ENCODE data around the gene NNMT. TPM values are rescaled to one million over a fixed set of nuclear protein-coding genes. Genes with fewer than 3 reads are reported as not detected.

NNMT gene
- total RNA-seq, 2 experiments from 2014 or later: not detected

GRCh38 chr11:114262681-114263512, 33.3 kb upstream of the NNMT start:
- Histone ChIP-seq H4K20me1 (ENCODE audit: insufficient read depth, low read length) (no peaks in the 10 kb centered on the region), H3K9me3 (ENCODE audit: low read length) (no peaks in the 10 kb centered on the region), H3K4me1 (ENCODE audit: insufficient read depth, low read length, poor library complexity, severe bottlenecking) (peaks cover 10% of the 10 kb centered on the region), H3K36me3 (ENCODE audit: insufficient read depth, low read length) (no peaks in the 10 kb centered on the region), H3K27ac (ENCODE audit: low read depth, low read length, poor library complexity, severe bottlenecking) (no peak overlapping the region), H3K4me2 (ENCODE audit: low read length) (no peak overlapping the region), H3K9me2 (ENCODE audit: insufficient read depth, low read length) (no peaks in the 10 kb centered on the region), H3K79me2 (ENCODE audit: insufficient read depth, low read depth, low read length) (no peaks in the 10 kb centered on the region), H2AFZ (ENCODE audit: low read length) (no peak overlapping the region), H3K4me3 (ENCODE audit: low read depth, low read length, poor library complexity, severe bottlenecking) (no peak overlapping the region)
- intact Hi-C loops (cut with micrococcal nuclease; ENCODE audit: unreplicated experiment): loop anchor here (2.0 to 5.0 kb wide), 3 partner anchors 81 to 958 kb away; no protein-coding TSS in a partner anchor
- DNase-seq (ENCODE audit: low spot score): peak; percentile 50
- BruUV-seq (replicated peaks): no TSS peak
- ChIA-PET POLR2A (interaction anchor here (0.6 to 1.7 kb wide), 5 partner anchors 9 to 267 kb away, joined by 3 to 5 read pairs (median 4); no protein-coding TSS in a partner anchor), CTCF (ENCODE audit: unreplicated experiment) (no interaction called here)
- TF ChIP-seq EZH2phosphoT487 (IDR thresholded peaks at IDR 0.05; ENCODE audit: borderline replicate concordance, low read depth, low read length) (no peak), CTCF (conservative IDR thresholded peaks at IDR 0.05; ENCODE audit: low read length) (peak; percentile 75)

GRCh38 chr11:114263513-114264170, 32.6 kb upstream of the NNMT start:
- H3K4me3 ChIP-seq (ENCODE audit: low read depth, low read length, poor library complexity, severe bottlenecking): no peak overlapping the region
- no TSS peak for BruUV-seq (replicated peaks)
- TF ChIP-seq CTCF (conservative IDR thresholded peaks at IDR 0.05; ENCODE audit: low read length) (no peak), EZH2phosphoT487 (IDR thresholded peaks at IDR 0.05; ENCODE audit: borderline replicate concordance, low read depth, low read length) (no peak)
- ChIA-PET POLR2A (interaction anchor here (0.6 to 1.7 kb wide), 6 partner anchors 8 to 268 kb away, joined by 3 to 5 read pairs (median 4); no protein-coding TSS in a partner anchor), CTCF (ENCODE audit: unreplicated experiment) (no interaction called here)
- DNase-seq (ENCODE audit: low spot score): no peak
- H4K20me1 ChIP-seq (ENCODE audit: insufficient read depth, low read length): no peaks in the 10 kb centered on the region
- H3K4me2 ChIP-seq (ENCODE audit: low read length): no peak overlapping the region
- H3K9me2 ChIP-seq (ENCODE audit: insufficient read depth, low read length): no peaks in the 10 kb centered on the region
- H3K36me3 ChIP-seq (ENCODE audit: insufficient read depth, low read length): no peaks in the 10 kb centered on the region
- peaks cover 9% of the 10 kb centered on the region for H3K4me1 ChIP-seq (ENCODE audit: insufficient read depth, low read length, poor library complexity, severe bottlenecking)
- H3K79me2 ChIP-seq (ENCODE audit: insufficient read depth, low read depth, low read length): no peaks in the 10 kb centered on the region
- no peaks in the 10 kb centered on the region for H3K9me3 ChIP-seq (ENCODE audit: low read length)
- H2AFZ ChIP-seq (ENCODE audit: low read length): no peak overlapping the region
- intact Hi-C loops (cut with micrococcal nuclease; ENCODE audit: unreplicated experiment): loop anchor here (2.0 to 5.0 kb wide), 3 partner anchors 81 to 959 kb away; no protein-coding TSS in a partner anchor
- no peak overlapping the region for H3K27ac ChIP-seq (ENCODE audit: low read depth, low read length, poor library complexity, severe bottlenecking)
